GM12892 (cell line): Measurements from ENCODE around the gene GLTP.

Experiments used
- POLR2A ChIP-seq: IDR thresholded peaks from 2 replicates; pipeline ENCODE4 v1.6.1; 2011; ENCODE audit warnings: low read depth, low read length, control low read depth
- POLR2AphosphoS5 ChIP-seq: IDR thresholded peaks from 2 replicates; pipeline ENCODE4 v1.6.1; 2011; ENCODE audit warnings: low read depth, low read length, control low read depth

GRCh38 chr12:109926016-109926415, 45.7 kb upstream of the GLTP start:
- TF ChIP-seq POLR2A (no peak), POLR2AphosphoS5 (no peak)
